Endothelial cell of umbilical vein (primary cell): ENCODE measurements around the gene GBP5. TPM values are rescaled to one million over a fixed set of nuclear protein-coding genes. Genes with fewer than 3 reads are reported as not detected.

ENCODE experiments used
- BruUV-seq: library from RNA; stranded (reverse); fragments of 400-500 nt; replicated peaks from 2 replicates; lab custom pipeline; 2021; lab: Mats Ljungman, UMichigan
- CTCF ChIA-PET: fragments of 300-600, 350-600 bp; sonication (Branson Sonifier 250); formaldehyde crosslinking; loops from one replicate; lab custom pipeline; 2021; ENCODE audit warnings: antibody characterized with exemption, inconsistent platforms; lab: Charles Lee
- POLR2A ChIA-PET: fragments of 300-600, 350-600 bp; sonication (Branson Sonifier 250); formaldehyde crosslinking; loops from one replicate; lab custom pipeline; 2021; ENCODE audit warnings: antibody characterized with exemption, inconsistent platforms; lab: Charles Lee
- DNase-seq: peaks from one replicate; pipeline ENCODE4 v3.0.0-alpha.2; 2011; ENCODE audit warnings: low read depth, low spot score
- FAIRE-seq: peaks from 2 replicates; lab custom pipeline; 2011; peaks lifted over from hg19 to GRCh38; lab: Jason Lieb, UNC
- H2AFZ ChIP-seq: 2 replicates; pipeline ENCODE4 v1.6.0; 2012; ENCODE audit warnings: low read depth, low read length, control low read depth, inconsistent platforms
- H3K27ac ChIP-seq: 2 replicates; pipeline ENCODE4 v1.5.1; 2011; ENCODE audit warnings: low read depth, mild to moderate bottlenecking, control low read depth, low read length, moderate library complexity; ENCODE audit not compliant: insufficient read depth
- H3K27me3 ChIP-seq, 2 experiments: 2 replicates each; pipeline versions ENCODE4 v1.6.0 to v1.6.1; 2011; ENCODE audit warnings: low read length in 2 of 2, mixed read lengths in 1 of 2; ENCODE audit not compliant: control insufficient read depth in 2 of 2, insufficient read depth in 2 of 2
- H3K36me3 ChIP-seq, 2 experiments: 2 replicates in 1 of 2; 3 replicates in 1 of 2; pipeline ENCODE4 v1.5.1; 2011; ENCODE audit warnings: low read length in 2 of 2, mild to moderate bottlenecking in 1 of 2, moderate library complexity in 1 of 2; ENCODE audit not compliant: control insufficient read depth in 2 of 2, insufficient read depth in 2 of 2; ENCODE audit errors: extremely low read depth in 1 of 2
- H3K4me1 ChIP-seq: 3 replicates; pipeline ENCODE4 v1.5.1; 2011; ENCODE audit warnings: mild to moderate bottlenecking, low read length; ENCODE audit not compliant: control insufficient read depth, insufficient read depth; ENCODE audit errors: extremely low read depth
- H3K4me2 ChIP-seq: 2 replicates; pipeline ENCODE4 v1.6.1; 2011; ENCODE audit warnings: low read length, control low read depth, mixed read lengths; ENCODE audit not compliant: insufficient read depth
- H3K4me3 ChIP-seq, 3 experiments: fragments of 200-600 bp in 1 of 3; sonication (generic), shearing (Covaris generic) in 1 of 3; replicated peaks in 1 of 3; 2 replicates each; pipeline ENCODE4 v1.5.1; 2011 to 2016; ENCODE audit warnings: control low read depth in 3 of 3, low read length in 3 of 3, mild to moderate bottlenecking in 2 of 3, inconsistent platforms in 1 of 3, low read depth in 1 of 3, moderate library complexity in 1 of 3; ENCODE audit not compliant: insufficient read depth in 1 of 3
- H3K79me2 ChIP-seq: 2 replicates; pipeline ENCODE4 v1.6.0; 2012; ENCODE audit warnings: low read length, inconsistent platforms; ENCODE audit not compliant: control insufficient read depth, insufficient read depth
- H3K9ac ChIP-seq: replicated peaks from 2 replicates; pipeline ENCODE3; 2011; ENCODE audit warnings: low read length, control low read depth; ENCODE audit not compliant: insufficient read depth; ENCODE audit errors: extremely low read depth
- H3K9me1 ChIP-seq: replicated peaks from 3 replicates; pipeline ENCODE4 v1.6.0; 2011; ENCODE audit warnings: mild to moderate bottlenecking, low read length; ENCODE audit not compliant: control insufficient read depth, insufficient read depth; ENCODE audit errors: extremely low read depth
- H3K9me3 ChIP-seq: replicated peaks from 2 replicates; pipeline ENCODE4 v1.5.1; 2012; ENCODE audit warnings: low read length, inconsistent platforms; ENCODE audit not compliant: control insufficient read depth, insufficient read depth
- H4K20me1 ChIP-seq: replicated peaks from 2 replicates; pipeline ENCODE3; 2011; ENCODE audit warnings: mild to moderate bottlenecking, low read length; ENCODE audit not compliant: control insufficient read depth, insufficient read depth; ENCODE audit errors: extremely low read depth
- CTCF ChIP-seq, 2 donors: IDR thresholded peaks; 1 replicate in 1 of 2; 2 replicates in 1 of 2; pipeline ENCODE4 v1.5.1; 2011; ENCODE audit warnings: low read length in 2 of 2, mild to moderate bottlenecking in 2 of 2, moderate library complexity in 2 of 2, control low read depth in 1 of 2, inconsistent platforms in 1 of 2, low read depth in 1 of 2; ENCODE audit not compliant: insufficient read depth in 1 of 2; ENCODE audit errors: extremely low read depth in 1 of 2
- EZH2 ChIP-seq: IDR thresholded peaks from 2 replicates; pipeline ENCODE4 v1.6.1; 2012; ENCODE audit warnings: borderline replicate concordance, low read depth, mild to moderate bottlenecking, moderate library complexity, low read length, inconsistent platforms; ENCODE audit not compliant: severe bottlenecking
- FOS ChIP-seq: IDR thresholded peaks from 2 replicates; pipeline ENCODE4 v1.6.1; 2011; ENCODE audit warnings: mild to moderate bottlenecking, low read length, moderate library complexity, borderline replicate concordance; ENCODE audit not compliant: insufficient read depth
- GATA2 ChIP-seq: IDR thresholded peaks from 2 replicates; pipeline ENCODE4 v1.7.0; 2011; ENCODE audit warnings: low read depth, mild to moderate bottlenecking, moderate library complexity, mixed read lengths, low read length; ENCODE audit not compliant: insufficient read length, insufficient read depth
- JUN ChIP-seq: IDR thresholded peaks from 2 replicates; pipeline ENCODE4 v1.6.1; 2011; ENCODE audit warnings: borderline replicate concordance, low read depth; ENCODE audit not compliant: insufficient read length, insufficient read depth
- MYC ChIP-seq: IDR thresholded peaks from one replicate; pipeline ENCODE4 v1.6.1; 2011; ENCODE audit warnings: mild to moderate bottlenecking, low read depth, low read length
- POLR2A ChIP-seq: IDR thresholded peaks from 2 replicates; pipeline ENCODE4 v1.6.1; 2012; ENCODE audit warnings: low read depth, mild to moderate bottlenecking, control low read depth, low read length
- POLR2AphosphoS5 ChIP-seq: IDR thresholded peaks from 2 replicates; pipeline ENCODE4 v1.6.1; 2012; ENCODE audit warnings: low read depth, mild to moderate bottlenecking, control low read depth, low read length, moderate library complexity; ENCODE audit not compliant: insufficient read depth
- dilution Hi-C: fragments of 300-500 bp; cut with MboI; formaldehyde crosslinking; loops from one replicate; pipeline ENCODE4 v1.15.0; 2019; ENCODE audit warnings: low sequenced_read_pairs; ENCODE audit not compliant: extremely low pct_ligation_motif_present
- intact Hi-C: fragments of 100-400 bp; cut with micrococcal nuclease; formaldehyde crosslinking; loops from one replicate; pipeline ENCODE4 v1.10.0; 2022
- polyA plus RNA-seq, 4 experiments: library from polyadenylated mRNA; depleted of rRNA in 3 of 4; stranded (reverse) in 3 of 4; unstranded in 1 of 4; fragments of >200 nt; gene quantifications; 2 replicates each; pipeline versions ENCODE4 v1.2.1 to v1.2.3, GENCODE V29; 2011 to 2012; ENCODE audit warnings: missing spikeins in 1 of 4
- total RNA-seq: library from RNA; stranded (reverse); gene quantifications from 2 replicates; pipeline ENCODE4 v1.2.3, GENCODE V29; 2021
- TF ChIP-seq, protein P1 (sequence below): IDR thresholded peaks from 2 replicates; pipeline ENCODE4 v1.6.1; 2011; ENCODE audit not compliant: insufficient read depth, insufficient read length

The GBP5 gene
- total and polyA plus RNA-seq, 2 donors (not counting 3 experiments of a cell fraction or from before 2014, with no cell fraction given): 0.31 TPM; not detected in 1

DNA sequence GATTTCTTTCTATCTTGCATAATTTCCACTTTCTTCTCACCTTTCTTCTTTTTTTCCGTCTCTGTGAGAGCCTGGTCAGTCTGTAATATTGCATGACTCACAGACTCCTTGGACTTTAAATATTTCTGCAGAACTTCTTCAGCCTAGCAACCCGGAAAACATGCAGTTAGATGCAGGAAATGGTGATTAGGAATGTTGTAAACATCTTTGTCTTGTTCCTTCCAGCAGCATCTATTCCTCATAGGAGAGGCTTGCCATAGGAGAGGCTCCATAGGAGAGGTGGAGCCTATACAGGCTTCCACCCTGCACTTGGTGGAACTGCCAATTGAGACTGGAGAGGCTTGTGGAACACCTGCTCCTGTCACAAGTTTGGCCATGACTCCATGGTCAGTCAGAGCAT lies 10.0 kb downstream of the GBP5 start:
- ChIA-PET CTCF (interaction anchor here (0.9 kb wide), 1 partner anchor 12 kb away, joined by 3 read pairs; no protein-coding TSS in a partner anchor), POLR2A (no interaction called here)
- no TSS peak for BruUV-seq
- H3K4me1 ChIP-seq: no peaks in the 10 kb centered on the region
- H3K4me2 ChIP-seq: no peak overlapping the region
- no peaks in the 10 kb centered on the region for H3K36me3 ChIP-seq
- no peak overlapping the region for H3K4me3 ChIP-seq
- DNase-seq (peak; percentile 42), FAIRE-seq (peak; percentile 70)
- H2AFZ ChIP-seq: no peak overlapping the region
- intact Hi-C loops (no loop called here), dilution Hi-C loops (no loop called here)
- no peaks in the 10 kb centered on the region for H3K79me2 ChIP-seq
- H4K20me1 ChIP-seq: no peaks in the 10 kb centered on the region
- no peak overlapping the region for H3K9ac ChIP-seq
- TF ChIP-seq FOS (peak; percentile 42), JUN (peak; percentile 35)
- TF ChIP-seq, protein P1, sequence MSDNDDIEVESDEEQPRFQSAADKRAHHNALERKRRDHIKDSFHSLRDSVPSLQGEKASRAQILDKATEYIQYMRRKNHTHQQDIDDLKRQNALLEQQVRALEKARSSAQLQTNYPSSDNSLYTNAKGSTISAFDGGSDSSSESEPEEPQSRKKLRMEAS: no peak
- H3K27ac ChIP-seq: no peak overlapping the region
- H3K27me3 ChIP-seq: peaks cover 0 to 1% of the 10 kb centered on the region in 2 experiments
- no peaks in the 10 kb centered on the region for H3K9me1 ChIP-seq
- no peaks in the 10 kb centered on the region for H3K9me3 ChIP-seq

DNA sequence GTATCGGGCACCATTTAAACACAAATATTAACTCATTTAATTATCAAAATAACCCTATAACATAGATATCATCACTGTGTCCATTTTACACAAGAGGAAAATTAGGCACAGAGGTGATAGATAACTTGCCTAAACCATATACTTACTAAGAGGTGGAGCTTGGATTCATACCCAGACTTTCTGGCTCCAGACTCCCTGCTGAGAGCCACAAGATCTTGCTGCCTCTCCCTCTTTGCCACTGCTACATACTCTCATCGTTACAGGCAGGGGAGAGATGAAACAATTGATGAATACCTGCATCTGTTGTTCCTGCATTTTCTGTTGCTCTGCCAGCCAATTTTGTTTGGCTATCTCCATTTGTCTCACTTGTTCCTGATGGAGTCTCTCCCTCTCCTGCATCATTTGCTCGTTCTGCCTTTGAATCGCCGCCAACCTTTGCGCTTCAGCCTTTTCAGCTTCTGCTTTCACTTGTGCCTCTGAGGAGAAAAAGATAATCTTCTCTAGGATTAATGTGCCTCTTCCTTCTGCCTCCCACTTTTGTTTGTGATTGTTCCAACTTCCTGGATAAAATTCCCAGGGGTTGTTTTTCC lies 10.6 kb downstream of the GBP5 start:
- Histone ChIP-seq H3K27me3 (peaks cover 0 to 1% of the 10 kb centered on the region in 2 experiments), H2AFZ (peak overlapping the region; percentile 49), H3K4me3 (no peak overlapping the region), H3K4me1 (no peaks in the 10 kb centered on the region), H3K27ac (no peak overlapping the region), H4K20me1 (no peaks in the 10 kb centered on the region), H3K4me2 (peak overlapping the region; percentile 12), H3K9me1 (no peaks in the 10 kb centered on the region), H3K36me3 (no peaks in the 10 kb centered on the region), H3K79me2 (no peaks in the 10 kb centered on the region), H3K9ac (no peak overlapping the region), H3K9me3 (no peaks in the 10 kb centered on the region)
- no peak for DNase-seq
- ChIA-PET POLR2A (no interaction called here), CTCF (interaction anchor here (0.9 kb wide), 1 partner anchor 12 kb away, joined by 3 read pairs; no protein-coding TSS in a partner anchor)
- FAIRE-seq: no peak
- dilution Hi-C loops: no loop called here
- intact Hi-C loops: no loop called here
- TF ChIP-seq JUN (no peak), EZH2 (no peak), GATA2 (no peak), CTCF (IDR thresholded peaks at IDR 0.05; ENCODE audit: extremely low read depth in 1 of 2, insufficient read depth in 1 of 2, low read depth in 1 of 2, low read length in 2 of 2) (no peak), POLR2A (no peak), MYC (no peak), POLR2AphosphoS5 (no peak), FOS (no peak)
- TF ChIP-seq, protein P1: no peak
- no TSS peak for BruUV-seq
